Calu3 (cell line): ENCODE results near the gene ZNF669. TPM values are rescaled to one million over a fixed set of nuclear protein-coding genes. Genes with fewer than 3 reads are reported as not detected.
A peak's percentile ranks its signal among the peaks of the same experiment; 100 is the strongest.
"Not testable (repeated sequence)": the region's sequence is repeated elsewhere in the genome, so short reads cannot be mapped to it uniquely, and the experiment has no call there.

Source experiments
- BruUV-seq: library from RNA; stranded (reverse); fragments of 400-500 nt; replicated peaks from 2 replicates; lab custom pipeline; 2021; lab: Mats Ljungman, UMichigan
- CTCF ChIA-PET: fragments of 300-600 bp; sonication (Branson Sonifier 250); formaldehyde crosslinking; loops from one replicate; lab custom pipeline; 2022; ENCODE audit warnings: antibody characterized with exemption; lab: Charles Lee
- DNase-seq: peaks from one replicate; pipeline ENCODE4 v3.0.0; 2022
- H3K27ac Mint-ChIP-seq: one replicate; pipeline ENCODE4 v1.8.0; 2022; ENCODE audit warnings: mixed read lengths; ENCODE audit not compliant: unreplicated experiment
- H3K27me3 Mint-ChIP-seq: one replicate; pipeline ENCODE4 v1.8.0; 2022; ENCODE audit warnings: mixed read lengths; ENCODE audit not compliant: unreplicated experiment
- H3K36me3 Mint-ChIP-seq: one replicate; pipeline ENCODE4 v1.8.0; 2022; ENCODE audit warnings: mild to moderate bottlenecking, moderate library complexity, mixed read lengths; ENCODE audit not compliant: insufficient read depth, unreplicated experiment
- H3K4me1 Mint-ChIP-seq: one replicate; pipeline ENCODE4 v1.8.0; 2022; ENCODE audit warnings: mild to moderate bottlenecking, low read depth, mixed read lengths; ENCODE audit not compliant: unreplicated experiment
- H3K4me3 Mint-ChIP-seq: one replicate; pipeline ENCODE4 v1.8.0; 2022; ENCODE audit warnings: mild to moderate bottlenecking, low read depth, moderate library complexity, mixed read lengths; ENCODE audit not compliant: unreplicated experiment
- H3K9me3 Mint-ChIP-seq: one replicate; pipeline ENCODE4 v1.8.0; 2022; ENCODE audit warnings: low read depth, mixed read lengths; ENCODE audit not compliant: unreplicated experiment
- CTCF ChIP-seq: fragments of 200-600 bp; IDR thresholded peaks from one replicate; pipeline ENCODE4 v1.8.0; 2022; ENCODE audit warnings: antibody characterized with exemption; ENCODE audit not compliant: unreplicated experiment
- intact Hi-C: fragments of 100-400 bp; cut with micrococcal nuclease; formaldehyde crosslinking; loops from one replicate; pipeline ENCODE4 v1.10.0; 2022; ENCODE audit not compliant: unreplicated experiment
- total RNA-seq: library from RNA; stranded (reverse); gene quantifications from 2 replicates; pipeline ENCODE4 v1.2.3, GENCODE V29; 2022

The ZNF669 gene
- total RNA-seq, 1 experiment from 2014 or later: 10.5 TPM

GRCh38 chr1:247121382-247121781 is 17.2 kb upstream of the ZNF669 start:
- H3K4me1 Mint-ChIP-seq: no peaks in the 10 kb centered on the region
- no peaks in the 10 kb centered on the region for H3K9me3 Mint-ChIP-seq
- DNase-seq: no peak
- no peak overlapping the region for H3K27ac Mint-ChIP-seq
- H3K36me3 Mint-ChIP-seq: peaks cover 8% of the 10 kb centered on the region
- intact Hi-C loops: no loop called here
- BruUV-seq: no TSS peak
- H3K27me3 Mint-ChIP-seq: no peaks in the 10 kb centered on the region
- CTCF ChIA-PET: interaction anchor here (0.7 kb wide), 1 partner anchor 340 kb away, joined by 4 read pairs; no protein-coding TSS in a partner anchor
- TF ChIP-seq CTCF: no peak
- no peak overlapping the region for H3K4me3 Mint-ChIP-seq

GRCh38 chr1:247120408-247120668 is 16.2 kb upstream of the ZNF669 start:
- intact Hi-C loops, CTCF ChIA-PET: not testable (repeated sequence)

GRCh38 chr1:247119600-247120407 is 15.6 kb upstream of the ZNF669 start:
- DNase-seq: no peak
- H3K4me3 Mint-ChIP-seq: no peak overlapping the region
- H3K27ac Mint-ChIP-seq: no peak overlapping the region
- no TSS peak for BruUV-seq
- CTCF ChIA-PET: no interaction called here
- H3K4me1 Mint-ChIP-seq: no peaks in the 10 kb centered on the region
- intact Hi-C loops: no loop called here
- H3K9me3 Mint-ChIP-seq: peaks cover 3% of the 10 kb centered on the region
- no peaks in the 10 kb centered on the region for H3K27me3 Mint-ChIP-seq
- no peak for TF ChIP-seq CTCF
- H3K36me3 Mint-ChIP-seq: peaks cover 16% of the 10 kb centered on the region

More at GRCh38 chr1:247120408-247120668, 16.2 kb upstream of the ZNF669 start:
- H3K27ac Mint-ChIP-seq, H3K27me3 Mint-ChIP-seq, BruUV-seq, H3K4me3 Mint-ChIP-seq, H3K9me3 Mint-ChIP-seq, DNase-seq, H3K4me1 Mint-ChIP-seq: not testable (repeated sequence)
- H3K36me3 Mint-ChIP-seq: peaks cover 11% of the 10 kb centered on the region

GRCh38 chr1:247118946-247119446 is 14.8 kb upstream of the ZNF669 start:
- no peaks in the 10 kb centered on the region for H3K4me1 Mint-ChIP-seq
- peaks cover 3% of the 10 kb centered on the region for H3K9me3 Mint-ChIP-seq
- peak; percentile 51 for TF ChIP-seq CTCF
- H3K27me3 Mint-ChIP-seq: no peaks in the 10 kb centered on the region
- peak; percentile 27 for DNase-seq
- no TSS peak for BruUV-seq
- peaks cover 19% of the 10 kb centered on the region for H3K36me3 Mint-ChIP-seq
- CTCF ChIA-PET: no interaction called here
- H3K4me3 Mint-ChIP-seq: no peak overlapping the region
- intact Hi-C loops: no loop called here
- H3K27ac Mint-ChIP-seq: no peak overlapping the region

GRCh38 chr1:247115545-247115944 is 11.4 kb upstream of the ZNF669 start:
- peaks cover 34% of the 10 kb centered on the region for H3K36me3 Mint-ChIP-seq
- no TSS peak for BruUV-seq
- no peaks in the 10 kb centered on the region for H3K27me3 Mint-ChIP-seq
- no peak overlapping the region for H3K4me3 Mint-ChIP-seq
- CTCF ChIA-PET: no interaction called here
- intact Hi-C loops: no loop called here
- no peak for DNase-seq
- TF ChIP-seq CTCF: no peak
- peaks cover 6% of the 10 kb centered on the region for H3K4me1 Mint-ChIP-seq
- H3K9me3 Mint-ChIP-seq: peaks cover 3% of the 10 kb centered on the region
- no peak overlapping the region for H3K27ac Mint-ChIP-seq
